Brain microvascular endothelial cell (primary cell): ENCODE results near the gene TAF4.
A peak's percentile ranks its signal among the peaks of the same experiment; 100 is the strongest.

Source experiments
- DNase-seq: peaks from one replicate; pipeline ENCODE4 v3.0.0-alpha.2; 2020
- H3K27ac ChIP-seq: fragments of 250-450 bp; sonication (Bioruptor Pico); 2 replicates; pipeline ENCODE4 v1.5.1; 2020; ENCODE audit warnings: mild to moderate bottlenecking, moderate library complexity
- H3K27me3 ChIP-seq: fragments of 250-450 bp; sonication (Bioruptor Pico); replicated peaks from 2 replicates; pipeline ENCODE4 v1.5.1; 2020; ENCODE audit warnings: mild to moderate bottlenecking
- H3K36me3 ChIP-seq: fragments of 250-450 bp; sonication (Bioruptor Pico); replicated peaks from 2 replicates; pipeline ENCODE4 v1.5.1; 2020; ENCODE audit warnings: mild to moderate bottlenecking
- H3K4me3 ChIP-seq: 2 replicates; pipeline ENCODE4 v1.5.1; 2011; ENCODE audit warnings: low read depth, mild to moderate bottlenecking, control low read depth, low read length, moderate library complexity
- in situ Hi-C: cut with HindIII; loops from 2 replicates; pipeline ENCODE4 v1.10.0; 2017; ENCODE audit warnings: low sequenced_read_pairs, low pct_ligation_motif_present
- TF ChIP-seq, protein P1 (sequence below): IDR thresholded peaks from 2 replicates; pipeline ENCODE4 v1.5.1; 2011; ENCODE audit warnings: low read depth, mild to moderate bottlenecking, moderate library complexity, low read length, control low read depth, inconsistent platforms; ENCODE audit errors: missing control alignments

The TAF4 gene

GRCh38 chr20:61958773-61959700 lies 106.6 kb downstream of the TAF4 start:
- no peaks in the 10 kb centered on the region for H3K36me3 ChIP-seq
- H3K27ac ChIP-seq, result no peak overlapping the region
- TF ChIP-seq, protein P1, sequence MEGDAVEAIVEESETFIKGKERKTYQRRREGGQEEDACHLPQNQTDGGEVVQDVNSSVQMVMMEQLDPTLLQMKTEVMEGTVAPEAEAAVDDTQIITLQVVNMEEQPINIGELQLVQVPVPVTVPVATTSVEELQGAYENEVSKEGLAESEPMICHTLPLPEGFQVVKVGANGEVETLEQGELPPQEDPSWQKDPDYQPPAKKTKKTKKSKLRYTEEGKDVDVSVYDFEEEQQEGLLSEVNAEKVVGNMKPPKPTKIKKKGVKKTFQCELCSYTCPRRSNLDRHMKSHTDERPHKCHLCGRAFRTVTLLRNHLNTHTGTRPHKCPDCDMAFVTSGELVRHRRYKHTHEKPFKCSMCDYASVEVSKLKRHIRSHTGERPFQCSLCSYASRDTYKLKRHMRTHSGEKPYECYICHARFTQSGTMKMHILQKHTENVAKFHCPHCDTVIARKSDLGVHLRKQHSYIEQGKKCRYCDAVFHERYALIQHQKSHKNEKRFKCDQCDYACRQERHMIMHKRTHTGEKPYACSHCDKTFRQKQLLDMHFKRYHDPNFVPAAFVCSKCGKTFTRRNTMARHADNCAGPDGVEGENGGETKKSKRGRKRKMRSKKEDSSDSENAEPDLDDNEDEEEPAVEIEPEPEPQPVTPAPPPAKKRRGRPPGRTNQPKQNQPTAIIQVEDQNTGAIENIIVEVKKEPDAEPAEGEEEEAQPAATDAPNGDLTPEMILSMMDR, result no peak
- no peak overlapping the region for H3K4me3 ChIP-seq
- in situ Hi-C loops, result no loop called here
- no peak for DNase-seq
- H3K27me3 ChIP-seq, result no peaks in the 10 kb centered on the region

GRCh38 chr20:61957961-61958715 lies 107.5 kb downstream of the TAF4 start:
- Histone ChIP-seq H3K27ac (no peak overlapping the region), H3K4me3 (no peak overlapping the region), H3K36me3 (no peaks in the 10 kb centered on the region), H3K27me3 (no peaks in the 10 kb centered on the region)
- TF ChIP-seq, protein P1, result no peak
- in situ Hi-C loops, result no loop called here
- DNase-seq, result no peak

- in situ Hi-C loops, result no loop called here
- Histone ChIP-seq H3K27ac (no peak overlapping the region), H3K36me3 (no peaks in the 10 kb centered on the region), H3K4me3 (no peak overlapping the region), H3K27me3 (no peaks in the 10 kb centered on the region)
- TF ChIP-seq, protein P1, result no peak
- DNase-seq, result peak; percentile 62
Measured at GRCh38 chr20:61956396-61957342, 109.0 kb downstream of the TAF4 start.

GRCh38 chr20:61955668-61956395 lies 109.8 kb downstream of the TAF4 start:
- in situ Hi-C loops, result no loop called here
- no peak for DNase-seq
- no peak overlapping the region for H3K27ac ChIP-seq
- H3K27me3 ChIP-seq, result no peaks in the 10 kb centered on the region
- TF ChIP-seq, protein P1, result no peak
- H3K36me3 ChIP-seq, result no peaks in the 10 kb centered on the region
- H3K4me3 ChIP-seq, result no peak overlapping the region
